Brain pericyte (primary cell): ENCODE results near the gene GSC2.

Experiments
- DNase-seq: peaks from one replicate; pipeline ENCODE4 v3.0.0-alpha.2; 2012; ENCODE audit warnings: low read depth, low spot score

GSC2 gene

DNA sequence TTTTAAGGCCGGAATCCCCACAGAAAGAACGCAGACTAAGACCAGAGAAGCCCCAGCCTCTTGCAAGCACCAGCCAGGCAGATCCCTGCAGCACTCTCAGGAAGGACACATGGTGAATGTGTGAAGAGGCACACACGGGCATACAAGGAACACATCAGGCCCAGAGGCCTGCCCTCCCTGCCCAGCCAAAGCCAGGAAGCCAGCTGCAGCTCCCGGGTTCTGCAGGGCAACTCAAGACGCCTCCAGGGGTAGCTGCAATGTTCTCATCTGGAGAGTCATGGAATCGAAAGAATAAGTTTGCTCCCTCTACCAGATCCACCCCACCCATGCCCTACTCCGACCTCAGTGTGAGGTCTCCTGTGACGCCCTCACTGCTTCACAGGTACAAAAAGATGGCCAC lies 30.1 kb downstream of the GSC2 start:
- DNase-seq, result no peak

DNA sequence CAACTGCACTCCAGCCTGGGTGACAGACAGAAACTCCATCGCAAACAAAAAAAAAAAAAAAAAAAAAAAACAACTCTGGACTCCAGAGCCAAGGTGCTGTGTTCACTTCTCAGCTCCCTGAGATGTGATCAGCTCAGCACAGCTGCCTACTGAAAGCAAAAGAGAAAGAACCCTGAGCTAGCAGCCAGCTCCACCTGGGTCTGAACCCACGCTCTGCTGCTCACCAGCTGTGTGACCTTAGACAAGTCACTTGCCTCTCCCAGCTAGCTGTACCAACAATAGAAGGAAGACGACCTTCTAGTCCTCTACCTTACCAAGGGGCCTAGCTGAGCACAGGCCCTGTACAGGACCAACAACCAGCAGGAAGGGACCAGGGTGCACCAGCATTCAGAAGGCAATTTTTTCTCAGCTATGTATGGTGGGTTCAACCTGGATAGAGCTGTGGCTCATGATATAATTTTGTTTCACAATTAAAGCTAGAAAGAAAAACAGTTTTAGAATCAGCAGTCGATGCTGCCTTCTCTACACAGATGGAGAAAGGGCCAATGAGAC lies 31.7 kb downstream of the GSC2 start:
- DNase-seq, result no peak

DNA sequence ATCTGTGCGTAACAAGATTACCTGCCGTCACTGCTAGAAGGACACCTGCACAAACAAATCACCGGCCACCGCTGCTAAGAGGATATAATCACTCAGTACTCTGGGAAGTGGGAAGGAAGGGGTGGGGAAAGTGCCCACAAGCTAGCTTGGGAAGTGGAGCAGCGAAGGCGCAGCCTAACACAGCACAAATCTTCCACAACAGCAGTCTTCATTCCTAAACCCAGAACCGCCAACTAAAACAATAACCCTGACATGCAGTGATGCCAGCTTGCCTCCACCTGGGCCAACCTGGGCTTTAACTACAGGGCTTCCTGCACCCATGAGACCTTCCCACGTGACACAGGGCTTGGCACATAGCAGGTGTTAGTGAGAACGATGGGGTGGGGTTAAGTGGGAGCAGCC lies 33.0 kb downstream of the GSC2 start:
- no peak for DNase-seq

DNA sequence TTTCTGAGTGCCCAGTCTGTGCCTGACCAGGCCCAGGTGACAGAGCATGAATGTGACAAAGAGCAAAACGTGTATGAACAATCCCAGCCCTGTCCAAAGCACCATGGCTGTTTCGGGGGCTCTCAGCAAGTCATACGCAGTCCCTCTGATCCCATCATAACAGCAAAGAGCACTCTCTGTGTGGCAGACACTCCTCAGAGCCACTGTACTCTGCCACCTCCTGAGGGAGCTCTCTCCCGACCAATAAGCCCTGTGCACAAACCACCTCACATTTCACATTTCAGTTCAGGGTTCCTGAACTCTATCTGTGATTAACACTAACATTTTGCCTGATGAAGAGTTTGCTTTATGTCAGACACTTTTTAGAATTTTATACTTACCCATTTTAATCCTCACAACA lies 34.5 kb downstream of the GSC2 start:
- no peak for DNase-seq

DNA sequence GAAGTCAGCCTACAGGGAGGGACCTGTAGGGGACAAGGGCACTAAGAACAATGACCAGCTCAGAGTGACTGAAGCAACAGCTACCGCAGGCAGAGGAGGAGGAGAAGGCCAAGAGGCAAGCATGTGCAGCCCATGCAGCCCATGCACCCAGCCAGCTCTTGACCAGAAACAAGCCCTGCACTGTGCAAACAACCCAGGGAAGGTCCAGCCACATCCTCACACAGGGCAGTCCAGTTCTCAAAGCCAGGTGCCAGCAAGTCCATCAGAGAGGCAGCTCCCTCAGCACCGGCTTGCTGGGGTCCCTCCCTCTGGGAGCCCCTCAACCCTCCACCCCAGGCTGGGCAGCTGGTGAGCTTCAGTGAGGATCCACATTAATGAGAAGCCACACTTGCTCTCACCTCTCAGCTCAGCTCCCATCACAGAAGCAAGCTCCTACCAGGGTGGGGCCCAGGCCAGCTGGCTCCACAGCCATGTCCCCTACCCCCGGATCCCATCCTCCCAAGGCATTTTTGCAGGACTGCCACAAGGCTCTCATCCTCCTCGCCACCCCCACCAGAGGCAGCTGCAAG lies 35.0 kb downstream of the GSC2 start:
- no peak for DNase-seq

DNA sequence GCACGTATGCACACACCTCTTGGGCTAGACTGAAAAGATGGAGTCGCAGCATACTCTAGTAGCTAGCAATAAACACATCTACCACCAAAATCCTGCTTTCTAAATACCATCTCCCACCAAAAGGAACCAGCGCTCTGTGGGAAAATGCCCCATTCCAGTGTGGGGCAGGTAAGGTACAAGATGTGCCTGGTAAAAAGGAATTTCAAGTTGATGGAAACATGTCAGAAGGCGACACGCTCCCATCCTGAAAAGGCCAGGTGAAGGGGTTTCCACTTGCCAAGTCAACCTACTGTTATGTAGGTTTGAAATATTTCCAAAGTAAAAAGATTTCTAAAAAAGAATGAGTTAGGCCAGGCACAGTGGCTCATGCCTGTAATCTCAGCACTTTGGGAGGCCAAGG lies 36.7 kb downstream of the GSC2 start:
- DNase-seq, result no peak

DNA sequence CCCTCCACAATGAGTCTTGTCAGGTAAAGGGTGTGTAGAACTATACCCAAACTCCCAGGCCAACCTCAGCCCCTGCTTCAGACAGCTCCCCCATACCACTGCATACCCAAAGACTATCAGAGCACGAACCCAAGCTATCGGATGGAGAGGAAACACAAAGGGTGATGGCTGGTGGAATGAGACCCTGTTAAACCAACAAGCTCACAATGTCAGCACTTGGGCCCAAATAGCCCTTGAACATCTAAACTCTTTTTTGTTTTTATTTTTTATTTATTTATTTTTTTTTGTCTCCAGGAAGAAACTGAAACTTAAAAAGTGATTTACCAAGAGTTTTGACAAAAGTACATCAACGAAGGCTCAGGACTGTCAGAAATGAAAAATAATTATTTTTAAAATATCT lies 38.5 kb downstream of the GSC2 start:
- no peak for DNase-seq

DNA sequence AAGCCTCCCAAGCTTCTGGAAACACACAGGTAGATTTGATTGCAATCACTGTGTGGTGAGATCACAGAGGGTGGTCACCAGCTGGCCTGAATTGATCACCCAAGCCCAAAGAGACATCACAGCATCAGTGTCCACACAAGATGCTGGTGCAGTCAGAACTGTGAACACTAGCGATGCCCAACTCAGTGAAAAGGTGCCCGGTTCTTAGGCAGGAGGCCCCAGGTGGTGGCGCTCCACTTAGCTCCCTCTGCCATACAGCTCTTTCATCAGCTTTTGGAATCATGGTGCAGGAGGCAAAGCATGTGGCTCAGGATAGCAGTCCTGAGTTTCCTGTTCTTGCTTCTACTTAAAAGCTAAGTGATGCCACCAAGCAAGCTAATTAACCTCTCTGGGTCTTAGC lies 39.0 kb downstream of the GSC2 start:
- no peak for DNase-seq

DNA sequence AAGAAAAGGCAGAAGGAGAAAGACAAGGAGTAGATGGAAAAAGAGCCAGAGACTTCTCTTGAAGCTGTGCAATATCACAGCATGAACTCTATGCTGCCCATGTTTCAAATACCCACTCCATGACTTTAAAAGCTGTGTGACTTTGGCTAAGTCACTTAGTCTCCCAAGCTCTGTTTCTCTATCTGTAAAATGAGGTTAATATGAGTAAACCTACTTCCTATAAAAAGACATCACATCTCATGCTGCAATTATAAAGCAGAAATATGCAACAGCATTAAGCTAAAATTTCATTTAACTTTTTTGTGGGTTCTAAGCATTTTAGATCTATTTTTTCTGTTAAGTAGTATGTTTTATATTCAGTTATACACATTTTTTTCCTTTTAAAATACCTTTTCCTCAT lies 39.4 kb downstream of the GSC2 start:
- no peak for DNase-seq

DNA sequence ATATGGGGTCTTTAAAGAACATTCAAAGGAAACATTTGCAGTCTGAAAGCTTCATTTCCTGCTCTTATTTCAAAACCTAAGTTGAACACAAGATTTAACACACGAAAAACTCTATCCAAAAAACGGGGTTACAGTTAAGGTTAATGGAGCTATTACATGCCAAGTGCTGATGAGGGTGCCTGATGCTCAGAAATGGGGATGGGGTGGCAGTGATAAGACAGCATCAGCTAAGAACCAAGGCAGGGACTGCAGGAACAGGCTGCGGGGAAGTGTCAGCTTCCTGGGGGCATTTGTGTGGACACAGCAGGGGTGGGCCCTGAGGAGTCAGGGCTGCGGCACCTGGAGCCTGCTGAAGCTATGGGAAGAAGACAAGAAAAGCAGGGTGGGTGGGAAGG lies 40.0 kb downstream of the GSC2 start:
- DNase-seq, result no peak

DNA sequence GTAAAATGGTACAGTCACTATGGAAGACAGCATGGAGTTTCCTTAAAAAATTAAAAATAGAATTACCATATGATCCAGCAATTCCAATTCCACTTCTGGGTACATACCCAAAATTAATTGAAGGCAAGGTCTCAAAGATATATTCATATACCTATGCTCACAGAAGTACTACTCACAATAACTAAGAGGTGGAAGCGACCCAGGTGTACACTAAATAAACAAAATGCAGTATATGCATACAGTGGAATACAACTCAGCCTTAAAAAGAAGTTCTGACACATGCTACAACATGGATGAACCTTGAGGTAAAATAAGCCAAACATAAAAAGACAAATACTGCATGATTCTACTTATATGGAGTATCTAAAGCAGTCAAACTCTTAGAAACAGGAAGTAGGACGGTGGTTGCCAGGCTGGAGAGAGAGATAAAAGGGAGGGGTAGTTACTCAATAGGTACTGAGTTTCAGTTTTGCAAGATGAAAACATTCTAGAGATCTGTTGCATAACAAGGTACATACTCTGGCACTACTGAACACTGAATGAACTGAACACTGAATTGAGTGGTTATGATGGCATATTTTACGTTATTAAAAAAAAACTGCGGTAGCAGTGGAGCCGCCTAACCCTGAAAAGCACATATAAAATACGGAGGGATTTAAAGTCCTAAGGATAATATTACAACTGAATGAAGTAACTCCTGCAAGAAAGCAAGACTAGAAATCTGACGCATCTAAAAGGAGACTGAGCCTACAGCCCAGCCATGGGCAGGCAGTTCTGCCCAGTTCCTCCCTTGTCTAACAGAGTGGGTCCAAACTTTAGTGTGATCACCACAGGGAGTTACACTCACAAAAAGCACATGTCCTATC lies 40.7 kb downstream of the GSC2 start:
- DNase-seq, result no peak

DNA sequence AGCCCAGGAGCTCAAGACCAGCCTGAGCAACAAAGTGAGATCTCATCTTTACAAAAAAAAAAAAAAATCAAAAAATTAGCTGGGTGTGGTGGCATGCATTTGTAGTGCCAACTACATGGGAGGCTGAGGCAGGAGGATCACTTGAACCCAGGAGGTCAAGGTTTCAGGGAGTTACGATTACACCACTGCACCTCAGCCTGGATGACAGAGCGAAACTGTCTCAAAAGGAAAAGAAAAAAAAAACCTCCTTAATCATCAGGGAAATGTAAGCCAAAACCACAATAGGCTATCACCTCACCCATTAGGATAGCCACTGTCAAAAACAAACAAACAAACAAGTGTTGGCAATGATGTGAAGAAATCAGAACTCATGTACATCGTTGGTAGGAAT lies 41.3 kb downstream of the GSC2 start:
- DNase-seq, result no peak

DNA sequence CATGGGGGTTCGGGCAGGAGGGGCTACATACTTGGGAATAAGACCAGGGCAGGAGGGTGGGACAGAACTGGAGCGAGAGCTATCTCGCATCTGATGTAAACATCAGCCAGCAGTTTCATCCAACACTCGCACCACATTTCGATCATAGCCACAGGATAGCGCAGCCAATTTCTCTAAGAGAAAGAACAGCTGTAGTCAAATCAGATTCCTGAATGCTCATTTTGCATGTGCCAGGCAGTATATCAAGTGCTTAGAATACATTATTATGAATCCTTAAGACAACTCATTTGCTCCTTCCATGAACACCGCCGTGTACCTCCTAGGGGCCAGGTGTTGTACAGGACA lies 42.4 kb downstream of the GSC2 start:
- DNase-seq, result no peak

DNA sequence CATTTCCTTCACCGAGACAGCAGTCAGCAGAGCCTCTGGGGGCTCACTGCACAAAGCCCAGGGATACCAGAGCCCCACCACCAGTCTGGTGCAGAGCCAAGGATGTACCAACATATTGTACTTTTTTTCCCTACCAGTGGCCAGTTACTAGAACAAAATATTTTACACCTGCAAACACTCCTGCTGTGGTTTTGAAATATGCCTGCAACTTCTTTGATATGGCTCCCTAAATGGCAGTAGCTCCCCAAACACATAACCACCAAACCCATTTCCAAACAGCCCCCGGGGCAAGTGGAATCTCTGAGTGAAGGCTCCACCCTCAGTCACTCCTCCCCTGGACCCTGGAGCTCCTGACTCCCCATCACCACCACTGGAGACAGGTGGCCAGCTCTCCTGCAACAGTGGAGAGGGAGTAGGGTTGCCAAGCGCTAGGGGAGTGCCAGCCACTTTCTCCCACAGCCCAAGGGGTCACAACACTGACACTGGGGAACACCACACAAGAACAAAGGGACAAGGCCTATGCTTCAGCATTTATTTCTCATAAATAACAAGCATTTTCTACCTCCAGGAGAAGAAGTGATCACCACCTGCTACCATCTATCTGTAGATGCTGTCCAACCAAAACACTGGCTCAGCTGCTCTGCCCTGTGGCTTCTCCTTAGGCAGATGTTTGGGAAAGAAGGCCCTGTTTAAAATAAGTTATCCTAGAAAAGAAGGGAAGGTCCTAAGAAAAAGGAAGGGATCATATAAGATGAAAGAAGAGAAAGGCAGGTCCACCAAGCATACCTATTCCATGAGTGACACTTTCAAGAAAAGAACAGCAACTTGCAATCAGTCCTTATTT lies 43.0 kb downstream of the GSC2 start:
- DNase-seq, result no peak

DNA sequence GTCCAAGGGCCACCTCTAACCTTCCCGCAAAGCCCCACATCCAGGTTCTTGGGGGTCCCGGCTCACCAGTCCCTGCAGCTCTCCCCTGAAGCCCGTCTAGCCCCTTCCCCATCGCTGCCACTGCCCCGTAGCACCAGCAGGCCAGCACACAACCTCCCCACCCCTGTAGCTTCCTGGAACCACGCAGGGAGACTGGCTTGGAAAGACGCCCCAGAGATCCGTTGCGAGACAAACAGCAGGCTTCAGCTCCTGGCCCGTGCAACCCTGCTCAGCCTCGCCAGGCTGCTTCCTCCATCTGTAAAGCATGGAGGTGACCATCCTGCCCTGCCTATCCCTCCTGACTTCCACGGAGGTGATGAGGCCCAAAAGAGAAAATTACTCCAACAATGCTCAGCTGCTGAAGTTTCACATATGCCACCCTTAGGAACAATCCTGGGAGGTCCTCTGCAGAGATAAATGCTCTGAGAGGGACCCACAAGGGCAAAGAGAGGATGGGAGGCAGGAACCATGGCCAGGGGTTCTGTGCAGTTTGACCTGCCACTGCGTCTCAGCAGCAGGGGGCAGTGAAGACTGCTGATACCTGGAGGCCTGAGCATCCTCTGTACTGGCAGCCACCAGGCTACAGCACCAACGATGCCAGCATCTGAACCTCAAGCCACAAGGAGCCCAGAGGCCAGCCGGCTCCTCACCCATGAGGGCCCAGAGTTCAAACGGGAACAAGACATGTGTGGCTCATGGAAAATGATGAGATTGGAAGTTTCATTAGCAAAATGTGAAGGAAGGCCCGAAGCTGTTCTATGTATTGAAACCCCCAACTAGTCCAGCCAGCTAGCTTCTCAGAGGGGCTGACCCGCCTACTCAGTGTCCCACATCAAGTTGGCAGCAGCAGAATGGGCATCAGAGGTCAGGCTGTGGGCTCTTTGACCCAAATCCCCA lies 44.0 kb downstream of the GSC2 start:
- no peak for DNase-seq

DNA sequence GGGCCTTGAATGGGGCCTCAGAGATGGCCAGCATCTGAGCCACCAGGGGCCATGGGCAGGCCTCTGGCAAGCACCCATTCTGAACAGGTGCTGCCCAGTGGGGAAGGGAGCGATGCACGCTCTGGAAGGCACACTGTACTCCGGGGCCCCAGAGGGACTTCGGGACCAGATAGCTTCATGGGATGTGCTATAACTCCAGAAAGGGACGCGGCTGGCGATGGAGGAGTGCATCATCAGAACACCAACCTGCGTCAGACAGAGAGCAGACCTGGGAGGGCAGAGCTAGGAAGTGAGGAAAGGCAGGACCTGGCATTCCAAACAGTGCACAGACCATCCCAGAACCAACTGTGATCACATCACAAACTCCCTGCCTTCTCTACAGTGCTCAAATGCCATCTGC lies 44.6 kb downstream of the GSC2 start:
- no peak for DNase-seq

DNA sequence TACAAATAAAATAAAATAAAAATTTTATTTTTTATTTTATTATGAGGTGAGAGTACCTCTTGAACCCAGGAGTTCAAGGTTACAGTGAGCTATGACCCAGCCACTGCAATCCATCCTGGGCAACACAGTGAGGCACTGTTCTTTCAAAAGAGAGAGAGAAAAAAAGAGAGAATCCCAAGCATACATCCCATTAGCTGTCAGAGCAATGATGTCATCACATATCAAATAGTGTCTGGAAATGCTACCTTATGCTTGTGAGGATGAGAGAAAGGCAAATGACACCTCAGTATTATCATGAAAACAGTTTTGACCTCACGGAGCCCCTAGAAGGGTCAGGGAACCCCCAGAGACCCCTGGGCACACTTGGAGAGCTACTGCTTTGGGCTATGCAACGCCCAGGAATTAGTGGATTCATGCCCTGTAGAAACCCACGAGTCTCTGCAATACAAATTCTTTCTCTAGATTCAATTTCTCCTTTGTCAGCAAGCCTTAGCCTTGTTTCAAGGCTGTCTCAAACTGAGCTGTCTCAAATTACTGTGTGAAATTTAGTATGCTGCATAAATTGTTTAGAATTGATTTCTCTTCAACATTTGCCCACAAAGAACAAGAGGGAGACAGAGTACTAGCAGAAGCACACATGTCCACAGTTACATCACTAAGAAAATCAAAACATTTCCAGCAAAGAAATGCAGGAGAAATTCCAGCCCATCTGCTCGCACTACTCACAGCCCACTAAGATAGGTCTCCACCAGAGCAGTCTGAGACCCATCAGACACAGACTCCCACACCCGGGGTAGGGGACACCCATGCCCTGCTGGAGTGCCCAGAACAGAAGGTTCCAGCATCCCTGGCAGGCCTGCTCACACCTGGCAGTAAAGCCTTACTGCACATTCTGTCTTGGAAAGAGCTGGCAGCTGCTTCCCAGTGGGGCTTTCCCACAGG lies 45.9 kb downstream of the GSC2 start:
- DNase-seq, result no peak

DNA sequence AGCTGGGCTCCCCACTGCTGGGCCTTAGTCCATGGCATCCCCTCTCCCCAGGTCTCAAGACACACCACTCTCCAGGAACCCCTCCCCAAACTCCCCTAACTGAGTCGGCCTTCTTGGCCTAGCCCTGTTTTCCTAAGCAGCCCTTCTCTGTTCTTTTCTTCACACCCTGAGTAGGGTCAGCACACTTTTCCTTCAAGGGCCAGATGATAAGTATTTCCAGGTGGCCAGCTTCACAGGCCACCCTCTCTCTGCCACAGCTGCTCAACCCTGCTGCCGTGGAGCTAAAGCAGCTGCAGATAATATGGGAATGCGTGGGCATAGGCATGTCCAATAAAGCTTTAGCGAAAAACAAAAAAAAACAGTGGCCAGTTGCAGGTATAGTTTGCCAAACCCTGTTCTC lies 51.9 kb downstream of the GSC2 start:
- no peak for DNase-seq

DNA sequence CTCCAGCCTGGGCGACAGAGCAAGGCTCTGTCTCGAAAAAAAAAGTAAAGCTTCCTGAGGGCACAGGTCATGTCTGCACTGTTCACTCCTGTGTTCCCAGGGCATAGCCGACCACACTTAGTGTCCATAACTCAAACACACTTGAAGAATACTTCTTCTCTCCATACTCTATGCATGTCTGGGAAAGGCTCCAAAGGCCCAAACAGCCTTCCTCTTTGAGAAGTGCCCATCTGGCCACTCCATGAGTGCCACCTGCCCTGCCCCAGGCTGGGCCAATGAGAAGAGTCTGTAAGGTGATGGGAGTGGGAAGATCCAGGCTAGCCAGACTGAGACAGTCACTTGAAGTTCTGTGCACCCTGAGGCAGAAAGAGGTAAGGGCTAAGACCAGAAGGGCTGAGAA lies 52.6 kb downstream of the GSC2 start:
- DNase-seq, result no peak
